ENCODE measurements around the gene PBX3.

- TF ChIP-seq, protein P1, sequence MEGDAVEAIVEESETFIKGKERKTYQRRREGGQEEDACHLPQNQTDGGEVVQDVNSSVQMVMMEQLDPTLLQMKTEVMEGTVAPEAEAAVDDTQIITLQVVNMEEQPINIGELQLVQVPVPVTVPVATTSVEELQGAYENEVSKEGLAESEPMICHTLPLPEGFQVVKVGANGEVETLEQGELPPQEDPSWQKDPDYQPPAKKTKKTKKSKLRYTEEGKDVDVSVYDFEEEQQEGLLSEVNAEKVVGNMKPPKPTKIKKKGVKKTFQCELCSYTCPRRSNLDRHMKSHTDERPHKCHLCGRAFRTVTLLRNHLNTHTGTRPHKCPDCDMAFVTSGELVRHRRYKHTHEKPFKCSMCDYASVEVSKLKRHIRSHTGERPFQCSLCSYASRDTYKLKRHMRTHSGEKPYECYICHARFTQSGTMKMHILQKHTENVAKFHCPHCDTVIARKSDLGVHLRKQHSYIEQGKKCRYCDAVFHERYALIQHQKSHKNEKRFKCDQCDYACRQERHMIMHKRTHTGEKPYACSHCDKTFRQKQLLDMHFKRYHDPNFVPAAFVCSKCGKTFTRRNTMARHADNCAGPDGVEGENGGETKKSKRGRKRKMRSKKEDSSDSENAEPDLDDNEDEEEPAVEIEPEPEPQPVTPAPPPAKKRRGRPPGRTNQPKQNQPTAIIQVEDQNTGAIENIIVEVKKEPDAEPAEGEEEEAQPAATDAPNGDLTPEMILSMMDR (IDR thresholded peaks at IDR 0.05) = no peak
- TF ChIP-seq POLR2A (IDR thresholded peaks at IDR 0.05) = no peak
These were observed 253.8 kb downstream of the PBX3 start for GRCh38 chr9:126000731-126001580.
